Dedifferentiated amniotic fluid mesenchymal stem cell (primary cell): Measurements from ENCODE around the gene USP54.

Experiments used
- DNase-seq: peaks from one replicate; pipeline ENCODE4 v3.0.0-alpha.2; 2016; ENCODE audit errors: extremely low spot score

Gene USP54

DNA sequence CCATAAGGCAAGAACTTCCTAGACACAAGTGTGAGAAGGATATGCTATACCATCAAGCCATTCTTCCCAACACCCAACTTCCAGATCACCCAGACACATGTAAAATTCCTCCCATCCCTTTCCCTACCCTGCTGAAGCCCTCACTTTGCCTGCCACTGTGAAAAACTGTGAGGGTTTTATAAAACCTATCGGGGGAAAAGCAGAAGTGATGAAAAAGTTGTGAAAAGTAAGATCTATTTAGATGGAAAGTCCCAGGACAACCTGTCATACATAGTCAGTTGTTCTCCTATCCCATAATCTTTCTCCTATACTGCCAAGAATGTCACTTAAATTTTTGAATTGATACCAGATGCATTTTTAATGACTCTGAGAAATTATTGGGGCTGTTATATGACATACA is 56.3 kb downstream of the USP54 start:
- DNase-seq = no peak

DNA sequence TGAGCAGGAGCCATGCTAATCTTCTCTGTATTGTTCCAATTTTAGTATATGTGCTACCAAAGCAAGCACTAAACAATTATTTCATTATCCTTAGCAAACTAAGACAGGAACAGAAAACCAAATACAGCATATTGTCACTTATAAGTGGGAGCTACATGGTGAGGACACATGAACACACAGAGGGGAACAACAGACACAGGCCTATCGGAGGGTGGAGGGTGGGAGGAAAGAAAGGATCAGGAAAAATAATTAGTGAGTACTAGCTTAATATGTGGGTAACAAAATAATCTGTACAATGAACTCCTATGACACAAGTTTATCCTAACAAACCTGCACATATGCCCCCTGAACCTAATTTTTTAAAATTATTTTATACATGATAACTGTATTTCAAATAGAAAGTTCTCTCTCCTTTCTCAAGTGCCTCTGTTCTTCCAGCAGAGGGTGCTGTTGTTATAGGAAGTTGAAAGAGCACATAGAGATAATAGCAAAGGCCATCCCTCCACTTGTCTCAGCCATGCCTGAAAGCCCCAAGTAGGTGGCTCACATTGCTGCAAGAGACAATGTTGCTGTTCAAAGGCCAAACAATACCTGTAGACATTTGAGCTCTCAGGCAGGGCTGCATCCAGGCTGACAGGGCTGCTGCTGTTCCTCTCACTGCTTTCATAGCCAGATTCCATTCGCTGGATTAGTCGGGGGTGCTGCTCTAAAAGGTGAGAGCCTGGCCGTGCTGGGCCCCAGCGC is 61.9 kb downstream of the USP54 start:
- DNase-seq = peak; percentile 74

DNA sequence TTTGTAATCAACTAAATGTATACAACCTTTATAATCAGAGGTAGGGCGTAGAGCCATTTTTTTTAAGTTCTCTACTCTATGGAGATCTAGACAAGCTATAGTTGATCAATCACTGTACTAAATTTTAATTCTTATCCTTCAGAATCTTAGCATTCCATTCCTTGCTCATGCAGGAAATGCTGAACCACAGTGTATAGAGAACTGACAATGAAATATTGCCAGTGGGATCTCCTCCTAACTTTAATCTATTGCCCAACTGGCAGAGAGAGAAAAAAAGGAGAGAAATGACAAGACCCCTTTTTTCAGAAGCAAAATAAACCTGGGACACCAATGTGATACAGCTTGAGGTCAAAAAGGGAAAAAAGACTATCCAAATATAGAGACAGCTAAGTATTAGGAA is 68.9 kb downstream of the USP54 start:
- no peak for DNase-seq

DNA sequence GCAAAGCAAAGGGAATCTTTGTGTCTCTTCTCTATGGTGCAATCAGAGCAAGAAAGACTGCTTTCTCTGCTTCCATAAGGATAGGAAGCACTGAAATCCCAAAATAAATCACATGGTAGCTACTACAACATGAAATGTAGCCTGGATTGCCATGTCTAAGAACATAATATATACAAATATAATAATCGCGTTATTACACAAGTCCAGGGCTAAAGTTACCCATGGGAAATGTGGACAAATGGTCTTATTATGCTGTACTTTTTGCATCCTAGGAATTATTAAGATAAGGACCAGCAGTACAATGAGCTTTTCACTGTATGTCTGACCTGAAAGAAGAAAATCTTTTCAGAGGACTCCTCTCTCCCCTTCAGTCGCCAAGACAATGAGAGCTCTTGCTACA is 71.8 kb downstream of the USP54 start:
- no peak for DNase-seq

DNA sequence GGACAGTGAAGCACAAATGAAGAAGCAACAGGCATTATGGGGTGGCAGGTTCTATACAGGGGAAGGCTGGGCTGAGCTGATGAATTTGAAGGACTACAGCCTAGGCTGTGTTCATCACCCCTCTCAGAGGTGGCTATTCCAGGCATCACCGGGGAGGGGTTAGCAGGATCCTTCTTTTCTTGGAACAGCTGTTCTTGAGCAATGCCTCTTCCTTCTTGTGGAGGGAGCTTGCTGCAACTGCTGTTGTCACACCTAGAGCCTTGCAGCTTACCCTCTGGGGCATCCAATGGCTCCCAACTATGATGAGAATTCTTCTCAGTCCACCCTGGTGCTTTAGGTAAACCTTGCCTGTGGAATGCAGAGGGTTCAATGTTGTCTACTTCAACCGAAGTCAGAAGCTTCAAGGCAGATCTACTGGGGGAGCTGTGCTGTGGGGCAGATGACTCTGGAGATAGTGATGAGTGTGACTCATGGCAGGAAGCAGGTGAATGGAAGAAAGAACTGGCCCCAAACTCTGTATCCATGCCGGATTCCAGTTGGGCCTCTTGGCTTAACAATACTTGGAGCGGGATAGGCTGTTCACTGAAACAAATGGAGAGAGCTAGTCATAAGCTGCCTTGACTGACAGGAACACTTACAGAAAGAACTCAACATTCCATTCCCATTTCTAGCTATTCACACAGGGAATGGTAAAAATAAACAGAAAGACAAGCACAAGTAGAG is 73.8 kb downstream of the USP54 start:
- DNase-seq = no peak

DNA sequence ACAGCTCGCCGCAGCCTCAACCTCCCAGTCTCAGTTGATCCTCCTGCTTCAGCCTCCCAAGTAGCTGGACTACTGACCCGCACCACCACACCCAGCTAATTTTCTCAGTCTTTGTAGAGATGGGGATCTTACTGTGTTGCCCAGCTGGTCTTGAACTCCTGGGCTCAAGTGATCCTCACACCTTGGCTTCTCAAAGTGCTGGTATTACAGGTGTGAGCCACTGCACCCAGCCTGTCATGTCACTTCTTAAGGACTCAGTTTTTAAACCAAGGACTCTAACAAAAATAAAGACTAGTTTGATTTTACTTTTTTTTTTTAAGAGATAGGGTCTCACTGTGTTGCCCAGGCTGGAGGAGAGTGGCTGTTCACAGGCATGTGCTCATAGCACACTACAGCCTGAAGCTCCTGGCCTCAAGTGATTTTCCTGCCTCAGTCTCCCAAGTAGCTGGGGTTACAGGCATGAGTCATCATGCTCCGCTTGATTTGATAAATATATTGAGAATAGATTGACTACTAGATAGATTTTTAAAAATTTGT is 78.9 kb downstream of the USP54 start:
- DNase-seq = no peak

DNA sequence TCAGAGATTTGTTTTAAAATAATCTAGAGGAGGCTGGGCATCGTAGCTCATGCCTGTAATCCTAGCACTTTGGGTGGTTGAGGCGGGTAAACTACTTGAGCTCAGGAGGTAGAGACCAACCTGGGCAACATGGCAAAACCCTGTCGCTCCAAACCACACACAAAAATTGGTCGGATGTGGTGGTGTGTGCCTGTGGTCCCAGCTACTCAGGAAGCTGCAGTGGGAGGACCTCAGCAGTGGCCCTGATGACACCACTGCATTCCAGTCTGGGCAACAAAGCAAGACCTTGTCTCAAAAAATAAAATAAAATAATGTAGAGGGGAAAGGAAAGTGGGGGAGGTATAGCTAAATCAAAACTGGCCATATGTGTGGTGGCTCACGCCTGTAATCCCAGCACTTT is 81.4 kb downstream of the USP54 start:
- DNase-seq = no peak

DNA sequence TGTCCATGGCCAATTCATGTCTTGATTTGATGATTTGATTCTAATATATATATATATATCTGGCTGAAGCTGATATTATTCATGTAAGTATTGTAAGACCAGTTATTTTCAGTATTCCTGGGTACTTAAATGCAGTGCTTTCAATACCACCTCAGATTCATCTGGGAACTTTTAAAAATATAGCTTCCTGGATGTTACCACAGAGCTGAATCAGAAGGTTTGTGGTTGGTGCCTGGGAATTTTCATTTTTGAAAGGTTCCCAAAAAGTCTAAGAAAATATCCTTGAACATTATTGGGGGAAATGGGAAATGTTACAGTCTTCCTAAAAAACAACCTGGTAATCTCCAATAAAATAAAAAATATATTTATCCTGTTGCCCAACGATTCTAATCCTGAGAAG is 84.7 kb downstream of the USP54 start:
- DNase-seq = no peak

DNA sequence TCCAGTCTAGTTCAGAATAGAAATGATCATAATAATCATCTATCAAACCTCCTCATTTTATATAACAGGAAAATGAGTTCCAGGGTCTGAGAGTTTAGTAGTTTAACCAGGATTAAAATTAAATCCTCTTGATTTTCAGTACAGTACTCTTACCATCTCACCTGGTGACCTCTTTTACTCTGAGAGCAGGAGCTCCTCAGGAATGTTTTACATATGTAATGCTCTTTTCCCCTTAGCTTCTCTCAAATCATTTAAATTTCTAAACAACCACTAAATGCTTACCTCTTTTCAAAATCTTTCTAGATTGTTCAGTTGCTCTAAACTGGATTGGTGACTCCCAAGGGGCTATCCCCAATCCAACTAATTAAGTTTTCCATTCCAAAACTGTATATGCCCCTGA is 85.1 kb downstream of the USP54 start:
- no peak for DNase-seq

DNA sequence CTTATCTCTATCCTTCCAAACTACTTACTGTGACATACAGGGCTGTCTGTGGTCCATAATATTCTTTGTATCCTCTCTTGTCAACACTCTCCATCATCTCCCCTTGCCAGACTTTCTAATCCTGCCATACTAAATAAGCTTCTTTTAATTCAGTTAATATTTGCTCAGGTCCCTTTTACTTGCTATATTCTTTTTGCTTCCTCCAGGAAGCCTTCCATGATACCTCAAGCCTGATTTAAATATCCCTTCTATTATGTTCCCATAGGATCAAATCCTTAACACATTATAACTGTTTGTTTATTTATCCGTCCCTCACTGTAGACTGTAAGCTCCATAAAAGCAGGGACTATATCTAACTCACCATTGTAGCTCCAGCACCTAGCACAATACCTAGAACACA is 88.1 kb downstream of the USP54 start:
- DNase-seq = no peak

DNA sequence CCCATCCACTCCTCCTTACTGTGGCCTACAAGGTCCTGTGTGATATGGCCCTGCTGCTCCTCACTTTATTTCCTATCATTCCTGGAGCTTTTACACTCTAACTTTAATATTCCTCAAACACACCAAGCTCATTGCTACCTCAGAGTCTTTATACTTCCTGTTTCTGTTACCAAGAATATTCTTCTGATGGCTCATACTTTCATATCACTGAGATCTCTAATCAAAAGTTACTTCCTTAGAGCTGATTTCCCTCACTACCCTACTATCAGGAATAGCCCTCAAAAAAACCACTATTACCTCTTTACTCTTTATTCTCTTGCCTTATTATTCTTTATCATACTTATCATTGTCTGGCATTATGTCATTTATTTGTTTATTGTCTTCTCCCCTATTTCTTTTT is 89.5 kb downstream of the USP54 start:
- no peak for DNase-seq

DNA sequence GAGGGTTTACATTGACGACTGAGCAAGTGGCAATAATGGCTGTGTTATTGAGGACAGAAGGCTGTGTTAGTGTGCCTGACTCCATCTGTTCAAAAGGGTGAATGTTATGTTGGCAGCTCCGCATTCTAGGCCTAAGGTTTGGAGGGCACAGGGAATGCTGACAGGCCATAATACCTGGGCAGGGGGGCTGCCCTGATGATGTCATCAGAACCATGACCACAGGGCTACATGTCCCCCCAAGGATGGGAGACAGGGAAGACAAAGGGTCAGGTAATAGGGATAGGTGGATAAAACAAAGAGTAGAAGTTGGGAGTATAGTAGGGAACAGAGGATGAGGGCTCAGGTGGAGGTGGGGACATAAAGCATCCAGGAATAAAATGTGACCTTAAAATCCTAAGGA is 93.5 kb downstream of the USP54 start:
- no peak for DNase-seq

DNA sequence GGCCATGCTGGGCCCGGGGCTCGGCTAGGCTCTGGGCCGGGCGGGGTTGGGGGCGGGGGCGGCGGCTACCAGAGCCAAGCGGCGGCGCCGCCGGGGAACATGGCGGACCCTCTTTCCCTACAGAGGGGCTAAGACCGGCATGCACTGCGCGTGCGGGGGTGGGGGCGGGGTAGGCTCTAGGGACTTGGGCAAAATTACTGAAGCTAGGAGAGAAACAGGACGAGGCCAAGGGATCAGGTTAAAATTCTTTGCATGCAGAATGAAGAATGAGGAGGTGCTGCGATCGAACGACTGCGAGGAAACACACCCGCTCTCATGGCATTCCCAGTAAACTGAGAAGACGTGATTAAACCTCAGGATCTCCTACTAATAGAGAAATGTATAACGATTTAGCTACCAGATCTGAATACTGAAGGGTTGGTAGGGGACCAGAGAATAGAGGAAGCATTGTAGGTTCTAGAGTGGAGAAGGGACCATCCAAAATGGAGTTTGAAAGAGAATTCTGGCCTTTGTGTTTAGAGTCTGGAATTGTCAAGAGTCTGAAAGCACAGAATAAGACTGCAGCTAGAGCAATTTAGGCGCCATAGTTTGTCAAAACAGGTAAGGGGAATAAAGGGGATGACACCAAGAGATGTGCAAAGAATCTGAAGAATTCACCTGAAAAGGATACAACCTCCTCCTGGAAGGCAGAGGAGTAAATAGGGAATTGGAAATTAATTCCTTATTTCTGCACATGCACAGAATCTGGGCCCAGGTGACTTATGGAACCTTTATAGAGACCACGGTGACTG is 95.1 kb downstream of the USP54 start, which contains the start of gene PPP3CB:
PPP3CB (minus strand) TSS at position 141 of the 791 bp plus-strand sequence; CDS start at position 6, 135 bp downstream.
- DNase-seq = peak; percentile 97

DNA sequence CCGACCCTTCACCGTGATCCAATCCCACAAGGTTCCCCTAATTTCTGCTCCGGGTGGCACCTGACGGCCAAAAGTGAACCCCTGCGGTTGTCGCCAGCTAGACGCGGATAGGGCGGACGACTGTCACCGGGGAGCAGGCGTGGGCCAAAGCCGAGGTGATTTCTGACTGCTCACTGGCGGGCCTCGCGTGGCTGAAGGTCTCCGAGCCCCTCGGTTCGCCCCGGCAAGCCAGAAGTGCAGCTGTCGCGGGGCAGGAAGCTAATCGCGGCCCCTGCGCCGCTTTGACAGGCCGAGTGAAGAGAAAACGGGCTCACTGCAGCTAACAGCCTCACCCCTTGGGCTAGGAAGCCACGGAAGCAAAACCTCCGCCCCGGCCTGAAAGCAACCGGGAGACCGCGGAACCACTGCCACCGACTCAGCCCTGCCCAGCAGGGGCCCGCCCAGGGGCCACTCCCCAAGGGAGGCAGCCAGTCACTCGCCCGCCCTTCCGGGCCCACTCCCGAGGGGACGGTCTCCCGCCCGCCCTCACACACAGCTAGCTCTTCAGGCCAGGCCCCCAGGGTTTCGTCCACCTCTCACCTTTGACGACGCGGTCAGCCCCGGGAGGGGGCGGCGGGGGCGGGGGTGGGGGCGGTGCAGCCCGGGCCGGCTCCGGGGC is 95.8 kb downstream of the USP54 start:
- DNase-seq = peak; percentile 59

DNA sequence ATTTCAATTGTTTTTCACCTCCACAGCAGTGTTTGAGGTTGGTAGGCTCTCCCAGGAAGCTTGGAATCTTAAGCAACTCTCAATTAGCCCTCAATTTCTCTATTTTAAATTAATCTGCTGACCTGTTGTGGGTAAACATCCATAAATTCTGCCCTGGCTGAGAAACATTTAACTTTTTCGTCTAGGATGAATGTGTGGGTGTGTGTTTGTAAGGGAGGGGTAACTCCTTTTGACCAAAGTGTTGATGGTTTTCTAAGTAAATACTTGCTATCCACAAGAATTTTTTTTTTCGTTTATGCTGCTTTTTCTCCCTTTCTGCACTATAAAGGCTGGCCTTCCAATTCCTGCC is 96.3 kb downstream of the USP54 start:
- no peak for DNase-seq

DNA sequence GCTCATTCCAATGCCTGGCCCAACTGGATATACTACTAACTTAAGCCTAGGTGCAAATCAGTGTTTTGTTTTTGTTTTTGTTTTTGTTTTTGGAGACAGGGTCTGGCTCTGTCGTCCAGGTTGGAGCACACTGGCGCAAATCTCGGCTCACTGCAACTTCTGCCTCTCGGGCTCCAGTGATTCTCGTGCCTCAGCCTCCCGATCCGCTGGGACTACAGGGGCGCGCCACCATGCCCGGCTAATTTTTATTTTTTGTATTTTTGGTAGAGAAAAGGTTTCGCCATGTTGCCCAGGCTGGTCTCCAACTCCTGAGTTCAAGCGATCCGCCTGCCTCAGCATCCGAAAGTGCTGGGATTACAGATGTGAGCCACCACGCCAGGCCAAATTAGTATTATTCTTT is 96.9 kb downstream of the USP54 start:
- no peak for DNase-seq

DNA sequence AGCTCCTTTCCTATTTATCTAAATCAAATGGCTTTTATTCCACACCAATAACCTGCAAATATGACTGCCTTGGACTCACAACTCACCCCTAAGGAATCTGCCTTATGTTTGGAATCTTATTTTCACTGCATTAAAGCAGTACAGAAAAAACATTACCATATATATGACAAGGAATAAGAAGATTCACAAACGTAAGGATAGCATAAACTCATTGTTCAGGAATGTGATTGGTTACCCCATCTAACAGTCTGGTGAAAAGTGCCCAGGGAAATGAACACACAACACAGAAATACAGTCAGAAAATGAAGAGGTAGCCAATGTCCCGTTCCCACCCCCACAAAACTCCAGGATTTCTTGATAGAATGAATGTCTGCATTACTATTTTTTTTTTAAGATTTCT is 97.4 kb downstream of the USP54 start:
- peak; percentile 33 for DNase-seq

DNA sequence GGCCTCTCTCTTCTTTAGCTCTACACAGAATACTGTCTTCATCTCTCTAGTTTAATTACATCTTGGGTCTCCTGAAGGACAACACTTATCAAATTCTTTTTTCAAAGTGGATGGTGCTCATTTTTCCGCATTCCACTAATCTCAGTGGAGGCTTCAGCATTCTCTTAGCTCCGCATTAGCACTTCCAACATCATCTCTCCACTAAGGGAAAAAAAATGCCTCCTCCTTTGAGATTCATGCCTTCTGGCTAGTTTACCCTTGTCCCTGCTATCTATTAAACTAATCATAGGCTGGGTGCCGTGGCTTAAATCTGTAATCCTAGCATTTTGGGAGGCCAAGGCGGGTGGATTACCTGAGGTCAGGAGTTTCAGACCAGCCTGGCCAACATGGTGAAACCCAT is 104.5 kb downstream of the USP54 start:
- no peak for DNase-seq

DNA sequence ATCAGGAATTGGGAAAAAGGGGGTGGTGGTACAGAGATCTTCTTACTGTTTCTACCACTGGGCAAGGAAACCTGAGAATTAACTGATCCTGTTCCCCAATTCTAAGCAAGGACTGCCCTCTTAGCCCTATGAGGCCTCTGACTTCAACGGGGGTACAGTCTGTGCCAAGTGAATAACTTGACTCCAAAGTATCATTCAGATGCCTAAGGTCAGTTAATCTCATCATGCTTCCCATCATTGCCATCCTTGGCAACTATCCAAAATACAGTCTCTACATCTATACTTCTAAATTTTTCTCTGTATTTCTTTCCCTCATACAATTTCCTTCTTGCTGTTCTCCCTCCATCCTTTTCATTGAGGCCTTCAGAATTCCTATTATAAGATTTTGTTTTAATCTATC is 105.8 kb downstream of the USP54 start:
- no peak for DNase-seq

DNA sequence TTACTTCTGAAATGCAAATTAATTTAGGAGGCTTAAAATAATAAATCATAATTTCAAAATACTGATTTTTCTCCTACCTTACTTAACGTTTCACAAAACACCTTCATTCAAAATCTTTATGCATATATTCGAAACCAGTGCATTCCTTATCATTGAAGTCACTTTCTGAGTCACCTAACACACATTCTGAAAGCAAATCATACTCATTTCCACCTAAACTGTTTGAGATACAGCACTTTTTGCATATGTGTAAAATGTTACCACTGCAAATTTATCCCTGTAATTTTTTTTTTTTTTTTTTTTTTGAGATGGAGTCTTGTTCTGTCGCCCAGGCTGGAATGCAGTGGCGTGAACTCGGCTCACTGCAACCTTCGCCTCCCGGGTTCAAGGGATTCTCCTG is 111.0 kb downstream of the USP54 start:
- no peak for DNase-seq

DNA sequence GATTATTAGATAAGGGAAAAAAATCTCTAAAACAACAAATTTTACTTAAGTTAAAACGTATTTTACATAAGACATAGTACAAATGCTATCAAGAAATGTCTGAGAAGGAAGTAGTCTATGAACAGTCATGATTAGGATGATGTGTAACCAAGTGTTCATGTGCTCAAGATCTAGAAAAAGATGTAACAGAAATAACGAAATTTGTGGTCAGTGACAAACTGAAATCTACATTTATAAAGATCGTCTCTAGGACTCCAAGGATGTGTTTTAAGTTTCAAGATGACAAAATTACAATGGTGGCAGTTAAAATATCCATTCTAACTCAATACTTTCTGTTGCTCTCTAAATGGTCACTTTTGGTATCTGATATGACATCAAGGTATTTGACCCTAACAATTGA is 112.5 kb downstream of the USP54 start:
- DNase-seq = no peak

DNA sequence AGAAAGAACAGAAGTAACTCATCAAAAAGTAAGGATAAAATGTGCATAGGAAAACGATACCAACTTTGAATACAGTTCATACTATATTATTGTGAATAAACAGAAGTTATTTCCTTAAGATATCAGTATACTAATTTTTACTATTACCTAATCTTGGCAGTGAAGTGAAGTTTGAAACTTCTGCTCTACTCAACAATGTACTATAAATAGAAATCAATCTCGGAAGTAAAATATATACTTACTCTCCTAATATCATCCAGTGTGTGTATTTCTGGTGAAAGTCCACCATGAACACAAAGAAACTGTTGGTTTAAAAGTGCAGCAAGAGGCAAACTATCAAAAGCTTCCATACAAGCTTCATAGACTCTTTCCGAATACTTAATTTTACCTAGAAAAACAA is 119.9 kb downstream of the USP54 start:
- DNase-seq = no peak
